Cardiac muscle cell (in vitro differentiated cells and primary cell): ENCODE data around the gene CASR. TPM values are rescaled to one million over a fixed set of nuclear protein-coding genes. Genes with fewer than 3 reads are reported as not detected.

Source experiments
- DNase-seq, 2 donors: peaks; one replicate each; pipeline versions ENCODE4 v3.0.0 to v3.0.0-alpha.2; 2010 to 2017; ENCODE audit warnings: low read depth in 1 of 2, low spot score in 1 of 2
- H3K27ac ChIP-seq: fragments of 200-600 bp; sonication (generic); 2 replicates; pipeline ENCODE4 v1.5.1; 2016
- H3K27me3 ChIP-seq: fragments of 200-600 bp; sonication (generic); 2 replicates; pipeline ENCODE4 v1.6.0; 2016; ENCODE audit warnings: control low read depth
- H3K36me3 ChIP-seq: fragments of 200-600 bp; sonication (generic); 2 replicates; pipeline ENCODE4 v1.5.1; 2016; ENCODE audit warnings: control low read depth
- H3K4me1 ChIP-seq: fragments of 200-600 bp; sonication (generic); 2 replicates; pipeline ENCODE4 v1.8.1; 2017; ENCODE audit warnings: low read depth, mild to moderate bottlenecking, mixed run types
- H3K4me3 ChIP-seq: fragments of 200-600 bp; sonication (generic); 2 replicates; pipeline ENCODE4 v1.5.1; 2016; ENCODE audit warnings: mild to moderate bottlenecking
- H3K9me3 ChIP-seq: fragments of 200-600 bp; sonication (generic); 2 replicates; pipeline ENCODE4 v1.5.1; 2017; ENCODE audit warnings: low read depth, mild to moderate bottlenecking, control low read depth
- polyA plus RNA-seq: library from polyadenylated mRNA; unstranded; fragments of >200 nt; fragmentation: Nextera tagmentation; extraction: Ambion mirVana; gene quantifications from 2 replicates; pipeline ENCODE4 v1.2.1, GENCODE V29; 2016
- total RNA-seq: library from RNA; depleted of rRNA; stranded (reverse); fragments of >200 nt; gene quantifications from 2 replicates; pipeline ENCODE4 v1.2.3, GENCODE V29; 2016
- TF ChIP-seq, protein P1 (sequence below): IDR thresholded peaks from 2 replicates; pipeline ENCODE4 v1.5.1; 2012; ENCODE audit warnings: low read depth, mild to moderate bottlenecking, low read length

CASR gene
- total and polyA plus RNA-seq, 2 experiments from 2014 or later: 0.06 TPM; not detected in 1

GRCh38 chr3:122299215-122299614, 115.7 kb downstream of the CASR start:
- Histone ChIP-seq H3K9me3 (no peaks in the 10 kb centered on the region), H3K27ac (no peak overlapping the region), H3K36me3 (no peaks in the 10 kb centered on the region), H3K4me3 (no peak overlapping the region), H3K4me1 (no peaks in the 10 kb centered on the region), H3K27me3 (no peaks in the 10 kb centered on the region)
- DNase-seq: no peak
- TF ChIP-seq, protein P1, sequence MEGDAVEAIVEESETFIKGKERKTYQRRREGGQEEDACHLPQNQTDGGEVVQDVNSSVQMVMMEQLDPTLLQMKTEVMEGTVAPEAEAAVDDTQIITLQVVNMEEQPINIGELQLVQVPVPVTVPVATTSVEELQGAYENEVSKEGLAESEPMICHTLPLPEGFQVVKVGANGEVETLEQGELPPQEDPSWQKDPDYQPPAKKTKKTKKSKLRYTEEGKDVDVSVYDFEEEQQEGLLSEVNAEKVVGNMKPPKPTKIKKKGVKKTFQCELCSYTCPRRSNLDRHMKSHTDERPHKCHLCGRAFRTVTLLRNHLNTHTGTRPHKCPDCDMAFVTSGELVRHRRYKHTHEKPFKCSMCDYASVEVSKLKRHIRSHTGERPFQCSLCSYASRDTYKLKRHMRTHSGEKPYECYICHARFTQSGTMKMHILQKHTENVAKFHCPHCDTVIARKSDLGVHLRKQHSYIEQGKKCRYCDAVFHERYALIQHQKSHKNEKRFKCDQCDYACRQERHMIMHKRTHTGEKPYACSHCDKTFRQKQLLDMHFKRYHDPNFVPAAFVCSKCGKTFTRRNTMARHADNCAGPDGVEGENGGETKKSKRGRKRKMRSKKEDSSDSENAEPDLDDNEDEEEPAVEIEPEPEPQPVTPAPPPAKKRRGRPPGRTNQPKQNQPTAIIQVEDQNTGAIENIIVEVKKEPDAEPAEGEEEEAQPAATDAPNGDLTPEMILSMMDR: no peak

GRCh38 chr3:122299872-122300460, 116.5 kb downstream of the CASR start:
- TF ChIP-seq, protein P1: peak; percentile 50
- Histone ChIP-seq H3K36me3 (no peaks in the 10 kb centered on the region), H3K4me1 (no peaks in the 10 kb centered on the region), H3K27ac (no peak overlapping the region), H3K4me3 (no peak overlapping the region), H3K27me3 (no peaks in the 10 kb centered on the region), H3K9me3 (no peaks in the 10 kb centered on the region)
- peak in 1 of 2 donors; percentile 27 for DNase-seq

- no peak overlapping the region for H3K27ac ChIP-seq
- peaks cover 4% of the 10 kb centered on the region for H3K4me1 ChIP-seq
- TF ChIP-seq, protein P1: no peak
- no peak for DNase-seq
- no peaks in the 10 kb centered on the region for H3K9me3 ChIP-seq
- H3K27me3 ChIP-seq: no peaks in the 10 kb centered on the region
- no peak overlapping the region for H3K4me3 ChIP-seq
- no peaks in the 10 kb centered on the region for H3K36me3 ChIP-seq
Measured at GRCh38 chr3:122301063-122301462, 117.6 kb downstream of the CASR start.

- peak; percentile 9 to 64 for DNase-seq
Measured at GRCh38 chr3:122305818-122306621, 122.6 kb downstream of the CASR start.

DNA sequence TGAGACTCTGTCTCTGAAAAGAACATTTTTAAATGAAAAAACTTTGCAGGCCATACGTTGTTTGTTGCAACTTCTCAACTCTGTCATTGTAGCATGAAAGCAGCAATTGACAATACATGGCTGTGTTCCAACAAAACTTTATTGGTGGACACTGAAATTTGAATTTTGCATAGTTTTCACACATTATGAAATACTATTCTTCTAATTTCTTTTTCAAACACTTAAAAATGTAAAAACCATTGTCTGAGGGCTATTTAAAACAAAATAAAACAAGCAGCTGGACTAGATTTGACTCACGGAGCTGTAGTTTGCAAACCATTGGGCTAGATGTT, 123.1 kb downstream of the CASR start:
- TF ChIP-seq, protein P1: no peak
- no peaks in the 10 kb centered on the region for H3K27me3 ChIP-seq
- no peak overlapping the region for H3K27ac ChIP-seq
- DNase-seq: no peak
- H3K36me3 ChIP-seq: no peaks in the 10 kb centered on the region
- no peaks in the 10 kb centered on the region for H3K9me3 ChIP-seq
- H3K4me1 ChIP-seq: peaks cover 9% of the 10 kb centered on the region
- H3K4me3 ChIP-seq: no peak overlapping the region

More at GRCh38 chr3:122305818-122306621, 122.6 kb downstream of the CASR start:
- Histone ChIP-seq H3K9me3 (no peaks in the 10 kb centered on the region), H3K36me3 (no peaks in the 10 kb centered on the region), H3K27me3 (no peaks in the 10 kb centered on the region), H3K4me3 (no peak overlapping the region), H3K4me1 (peaks cover 9% of the 10 kb centered on the region), H3K27ac (no peak overlapping the region)
- TF ChIP-seq, protein P1: peak; percentile 7
